Suppressor macrophage treated with lipopolysaccharide for 1 hour (primary cell): Measurements from ENCODE around the gene ZBED1.
"Not testable (repeated sequence)": the region's sequence is repeated elsewhere in the genome, so short reads cannot be mapped to it uniquely, and the experiment has no call there.

Source experiments
- DNase-seq, 3 donors: peaks; one replicate each; pipeline ENCODE4 v3.0.0-alpha.2; 2020 to 2022

ZBED1 gene

DNA sequence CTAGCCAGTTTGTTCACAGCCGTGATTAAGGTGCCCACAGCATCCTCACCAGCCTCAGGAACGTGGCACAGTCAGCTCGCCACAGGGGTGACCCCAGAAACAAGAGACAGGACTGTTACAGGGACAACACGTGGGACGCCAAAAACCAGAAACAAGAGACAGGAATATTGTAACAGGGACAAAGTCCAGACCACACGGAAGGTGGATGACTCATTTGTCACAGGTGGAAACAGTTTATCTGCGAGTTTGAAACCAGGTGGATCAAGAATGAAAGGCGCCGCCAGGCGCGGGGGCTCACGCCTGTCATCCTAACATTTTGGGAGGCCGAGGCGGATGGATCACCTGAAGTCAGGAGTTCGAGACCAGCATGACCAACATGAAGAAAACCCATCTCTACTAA lies 27.7 kb downstream of the ZBED1 start:
- DNase-seq: not testable (repeated sequence)

DNA sequence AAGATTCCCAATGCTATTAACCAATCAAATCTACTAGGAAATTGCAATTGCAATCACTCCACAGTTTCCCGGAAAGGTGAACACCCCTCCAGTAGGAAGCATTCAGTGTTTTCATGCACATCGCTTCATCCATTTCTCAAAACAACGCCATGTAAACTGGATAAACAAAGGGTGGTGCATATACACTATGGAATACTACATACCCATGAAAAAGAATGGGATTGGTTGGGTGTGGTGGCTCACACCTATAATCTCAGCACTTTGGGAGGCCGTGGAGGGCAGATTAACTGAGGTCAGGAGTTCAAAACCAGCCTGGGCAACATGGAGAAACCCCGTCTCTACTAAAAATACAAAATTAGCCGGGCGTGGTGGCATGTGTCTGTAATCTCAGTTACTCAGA lies 29.1 kb downstream of the ZBED1 start:
- DNase-seq: no peak

DNA sequence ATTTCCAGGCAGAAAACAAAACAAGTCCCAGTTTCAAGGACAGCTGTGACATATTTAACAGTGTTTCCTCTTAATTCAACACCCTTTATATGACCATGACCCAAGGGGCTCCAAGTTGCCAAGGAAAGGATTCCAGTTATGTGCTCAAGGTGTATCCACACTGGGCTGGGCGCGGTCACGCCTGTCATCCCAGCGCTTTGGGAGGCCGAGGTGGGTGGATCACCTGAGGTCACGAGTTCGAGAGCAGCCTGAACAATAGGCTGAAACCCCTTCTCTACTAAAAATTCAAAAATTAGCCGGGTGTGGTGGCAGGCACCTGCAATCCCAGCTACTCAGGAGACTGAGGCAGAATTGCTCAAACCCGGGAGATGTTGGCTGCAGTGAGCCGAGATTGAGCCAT lies 29.6 kb downstream of the ZBED1 start:
- DNase-seq: not testable (repeated sequence)

DNA sequence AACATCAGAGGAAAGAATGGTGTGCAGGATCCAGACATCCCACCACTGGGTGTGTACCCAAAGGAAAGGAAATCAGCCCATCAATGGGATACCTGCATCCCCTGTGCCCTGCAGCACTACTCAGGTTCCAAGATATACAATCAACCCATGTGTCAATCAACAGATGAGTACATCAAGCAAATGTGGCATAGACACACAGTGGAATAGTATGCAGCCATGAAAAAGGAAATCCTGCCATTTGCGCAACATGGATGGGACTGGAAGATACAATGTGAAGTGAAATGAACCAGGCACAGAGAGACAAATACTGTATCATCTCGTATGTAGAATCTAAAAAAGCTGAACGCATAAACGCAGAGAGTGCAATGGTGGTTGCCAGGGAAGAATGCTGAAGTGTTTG lies 30.9 kb downstream of the ZBED1 start:
- DNase-seq: not testable (repeated sequence)

DNA sequence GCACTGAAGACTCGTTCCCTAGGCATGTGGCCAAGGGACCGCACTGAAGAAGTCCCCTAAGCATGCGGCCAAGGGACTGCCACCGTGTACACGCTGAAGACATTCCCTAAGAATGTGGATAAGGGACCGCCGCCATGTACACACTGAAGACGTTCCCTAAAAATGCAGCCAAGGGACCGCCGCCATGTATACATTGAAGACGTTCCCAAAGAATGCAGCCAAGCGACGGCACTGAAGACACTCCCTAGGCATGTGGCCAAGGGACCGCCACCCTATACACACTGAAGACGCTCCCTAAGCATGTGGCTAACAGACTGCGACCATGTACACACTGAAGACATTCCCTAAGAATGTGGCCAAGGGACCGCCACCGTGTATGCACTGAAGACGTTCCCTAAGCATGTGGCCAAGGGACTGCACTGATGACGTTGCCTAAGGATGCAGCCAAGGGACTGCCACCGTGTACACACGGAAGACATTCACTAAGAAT lies 31.5 kb downstream of the ZBED1 start:
- no peak for DNase-seq

DNA sequence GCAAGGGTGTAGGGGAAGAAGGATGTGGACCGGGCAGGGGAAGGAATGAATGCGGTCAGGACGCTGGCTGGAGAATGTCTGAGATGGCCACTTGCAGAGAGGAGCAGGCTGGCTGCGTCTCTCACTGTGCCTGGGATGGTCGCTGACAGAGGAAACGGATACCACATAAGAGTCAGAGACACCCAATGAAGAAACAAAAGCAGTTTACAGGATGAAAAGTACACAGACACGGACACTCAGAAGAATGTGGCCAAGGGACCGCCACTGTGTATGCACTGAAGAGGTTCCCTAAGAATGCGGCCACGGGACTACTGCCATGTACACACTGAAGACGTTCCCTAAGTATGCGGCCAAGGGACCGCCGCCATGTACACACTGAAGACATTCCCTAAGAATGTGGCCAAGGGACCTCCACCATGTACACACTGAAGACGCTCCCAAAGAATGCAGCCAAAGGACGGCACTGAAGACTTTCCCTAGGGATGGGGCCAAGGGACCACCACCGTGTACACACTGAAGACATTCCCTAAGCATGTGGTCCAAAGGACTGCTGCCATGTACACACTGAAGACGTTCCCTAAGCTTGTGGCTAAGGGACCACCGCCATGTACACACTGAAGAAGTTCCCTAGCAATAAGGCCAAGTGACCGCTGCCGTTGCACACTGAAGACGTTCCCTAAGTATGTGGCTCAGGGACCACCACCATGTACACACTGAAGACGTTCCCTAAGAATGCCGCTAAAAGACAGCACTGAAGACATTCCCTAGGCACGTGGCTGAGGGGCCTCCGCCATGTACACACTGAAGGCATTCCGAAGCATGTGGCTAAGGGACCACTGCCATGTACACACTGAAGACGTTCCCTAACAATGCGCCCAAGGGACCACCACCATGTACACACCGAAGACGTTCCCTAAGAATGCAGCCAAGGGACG lies 32.2 kb downstream of the ZBED1 start:
- DNase-seq: no peak

DNA sequence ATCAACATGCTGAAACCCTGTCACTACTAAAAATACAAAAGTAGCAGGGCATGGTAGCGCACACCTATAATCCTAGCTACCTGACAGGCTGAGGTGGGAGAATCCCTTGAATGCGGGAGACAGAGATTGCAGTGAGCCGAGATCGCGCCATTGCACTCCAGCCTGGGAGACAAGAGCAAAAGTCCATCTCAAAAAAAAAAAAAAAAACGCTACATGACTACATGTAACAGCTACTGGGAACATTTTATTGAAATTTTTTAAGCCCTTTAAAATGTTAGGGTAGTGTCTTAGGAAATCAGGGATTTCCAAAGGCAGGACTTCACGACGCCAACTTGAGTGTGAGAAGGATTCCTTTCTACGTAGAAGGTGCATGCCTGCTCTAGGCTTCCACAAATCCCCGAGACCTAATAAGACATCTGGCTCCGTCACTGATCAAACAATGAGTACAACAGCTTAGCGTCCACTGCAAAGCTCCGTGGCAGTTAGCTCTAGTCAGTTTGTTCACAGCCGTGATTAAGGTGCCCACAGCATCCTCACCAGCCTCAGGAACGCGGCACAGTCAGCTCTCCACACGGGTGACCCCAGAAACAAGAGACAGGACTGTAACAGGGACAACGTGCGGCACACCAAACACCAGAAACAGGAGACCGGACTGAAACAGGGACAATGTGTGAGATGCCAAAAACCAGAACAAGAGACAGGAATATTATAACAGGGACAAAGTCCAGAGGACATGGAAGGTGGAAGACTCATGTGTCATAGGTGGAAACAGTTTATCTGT lies 33.7 kb downstream of the ZBED1 start:
- no peak for DNase-seq

DNA sequence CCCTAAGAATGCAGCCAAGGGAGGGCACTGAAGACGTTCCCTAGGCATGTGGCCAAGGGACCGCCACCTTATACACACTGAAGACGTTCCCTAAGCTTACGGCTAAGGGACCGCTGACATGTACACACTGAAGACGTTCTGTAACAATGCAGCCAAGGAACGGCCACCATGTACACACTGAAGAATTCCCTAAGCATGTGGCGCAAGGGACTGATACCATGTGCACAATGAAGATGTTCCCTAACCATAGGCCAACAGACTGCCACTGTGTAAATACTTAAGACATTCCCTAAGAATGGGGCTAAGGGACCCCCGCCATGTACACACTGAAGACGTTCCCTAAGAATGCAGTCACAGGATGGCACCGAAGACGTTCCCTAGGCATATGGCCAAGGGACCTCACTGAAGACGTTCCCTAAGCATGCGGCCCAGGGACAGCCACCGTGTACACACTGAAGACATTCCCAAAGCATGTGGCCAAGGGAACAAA lies 36.1 kb downstream of the ZBED1 start:
- DNase-seq: no peak

DNA sequence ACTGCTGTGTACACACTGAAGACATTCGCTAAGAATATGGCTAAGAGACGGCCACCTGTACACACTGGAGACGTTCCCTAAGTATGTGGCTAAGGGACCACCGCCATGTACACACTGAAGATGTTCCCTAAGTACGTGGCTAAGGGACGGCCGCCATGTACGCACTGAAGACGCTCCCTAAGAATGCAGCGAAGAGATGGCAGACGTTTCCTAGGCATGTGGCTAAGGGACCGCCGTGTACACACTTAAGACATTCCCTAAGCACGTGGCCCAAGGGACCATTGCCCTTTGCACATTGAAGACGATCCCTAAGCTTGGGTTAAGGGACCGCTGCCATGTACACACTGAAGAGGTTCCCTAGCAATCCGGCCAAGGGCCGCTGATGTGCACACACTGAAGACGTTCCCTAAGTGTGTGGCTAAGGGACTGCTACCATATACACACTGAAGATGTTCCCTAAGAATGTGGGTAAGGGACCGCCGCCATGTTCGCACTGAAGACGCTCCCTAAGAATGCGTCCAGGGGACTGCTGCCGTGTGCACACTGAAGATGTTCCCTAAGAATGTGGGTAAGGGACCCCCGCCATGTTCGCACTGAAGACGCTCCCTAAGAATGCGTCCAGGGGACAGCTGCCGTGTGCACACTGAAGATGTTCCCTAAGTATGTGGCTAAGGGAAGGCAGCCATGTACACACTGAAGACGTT lies 36.7 kb downstream of the ZBED1 start:
- DNase-seq: no peak

DNA sequence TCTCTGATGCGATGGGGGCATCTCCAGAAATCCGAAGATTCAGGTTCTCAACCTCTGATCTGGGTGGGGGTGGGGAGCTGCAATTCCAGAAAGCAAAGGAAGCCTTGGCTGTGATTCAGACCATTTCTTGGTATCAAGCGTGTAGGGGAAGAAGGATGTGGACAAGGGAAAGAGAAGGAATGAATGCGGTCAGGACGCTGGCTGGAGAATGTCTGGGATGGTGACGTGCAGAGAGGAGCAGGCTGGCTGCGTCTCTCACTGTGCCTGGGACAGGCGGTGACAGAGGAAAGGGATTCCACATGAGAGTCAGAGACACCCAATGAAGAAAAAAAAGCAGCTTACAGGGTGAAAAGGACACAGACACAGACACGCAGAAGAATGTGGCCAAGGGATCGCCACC lies 37.3 kb downstream of the ZBED1 start:
- not testable (repeated sequence) for DNase-seq

DNA sequence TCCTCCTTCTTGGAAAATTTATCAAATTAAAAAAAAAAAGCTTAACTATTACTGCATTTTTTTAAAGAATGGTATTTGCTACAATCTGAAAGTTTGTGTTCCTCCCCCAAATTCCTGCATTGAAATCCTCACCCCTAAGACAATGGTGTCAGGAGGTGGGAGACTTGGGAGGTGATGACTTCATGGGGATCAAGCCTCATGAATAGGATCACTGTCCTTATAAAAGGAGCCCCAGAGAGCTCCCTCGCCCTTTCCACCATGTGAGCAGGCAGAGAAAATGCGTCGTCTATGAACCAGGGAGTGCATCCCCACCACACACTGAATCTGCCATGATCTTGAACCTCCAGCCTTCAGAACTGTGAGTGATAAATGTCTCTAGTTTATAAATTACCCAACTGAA lies 38.0 kb downstream of the ZBED1 start:
- DNase-seq: no peak

DNA sequence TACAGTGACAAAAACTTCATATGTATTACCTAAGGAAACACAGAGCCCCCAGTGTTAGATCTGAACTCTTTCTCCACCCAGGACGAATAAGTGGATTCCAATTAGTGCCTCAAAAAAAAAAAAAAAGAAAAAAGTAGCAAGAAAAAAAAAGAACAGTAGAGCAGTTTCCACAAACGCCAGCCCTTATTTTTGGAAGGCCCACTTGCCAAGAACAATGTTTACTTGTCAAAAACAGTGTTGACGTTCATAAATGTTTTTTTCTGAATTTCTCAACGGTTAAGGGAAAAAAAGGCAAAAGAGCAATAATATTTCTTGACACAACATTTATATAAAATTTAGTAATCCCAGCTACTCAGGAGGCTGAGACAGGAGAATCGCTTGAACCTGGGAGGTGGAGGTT lies 38.7 kb downstream of the ZBED1 start:
- DNase-seq: no peak

DNA sequence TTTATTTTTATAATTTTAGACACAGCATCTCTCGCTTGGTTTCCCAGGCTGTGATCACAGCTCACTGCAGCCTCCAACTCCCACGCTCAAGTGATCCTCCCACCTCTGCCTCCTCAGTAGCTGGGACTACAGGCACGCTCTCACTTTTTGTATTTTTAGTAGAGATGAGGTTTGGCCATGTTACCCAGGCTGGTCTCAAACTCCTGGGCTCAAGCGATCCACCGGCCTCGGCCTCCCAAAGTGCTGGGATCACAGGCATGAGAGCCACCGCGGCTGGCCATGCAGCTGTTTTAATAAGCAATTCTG lies 39.1 kb downstream of the ZBED1 start:
- no peak for DNase-seq

DNA sequence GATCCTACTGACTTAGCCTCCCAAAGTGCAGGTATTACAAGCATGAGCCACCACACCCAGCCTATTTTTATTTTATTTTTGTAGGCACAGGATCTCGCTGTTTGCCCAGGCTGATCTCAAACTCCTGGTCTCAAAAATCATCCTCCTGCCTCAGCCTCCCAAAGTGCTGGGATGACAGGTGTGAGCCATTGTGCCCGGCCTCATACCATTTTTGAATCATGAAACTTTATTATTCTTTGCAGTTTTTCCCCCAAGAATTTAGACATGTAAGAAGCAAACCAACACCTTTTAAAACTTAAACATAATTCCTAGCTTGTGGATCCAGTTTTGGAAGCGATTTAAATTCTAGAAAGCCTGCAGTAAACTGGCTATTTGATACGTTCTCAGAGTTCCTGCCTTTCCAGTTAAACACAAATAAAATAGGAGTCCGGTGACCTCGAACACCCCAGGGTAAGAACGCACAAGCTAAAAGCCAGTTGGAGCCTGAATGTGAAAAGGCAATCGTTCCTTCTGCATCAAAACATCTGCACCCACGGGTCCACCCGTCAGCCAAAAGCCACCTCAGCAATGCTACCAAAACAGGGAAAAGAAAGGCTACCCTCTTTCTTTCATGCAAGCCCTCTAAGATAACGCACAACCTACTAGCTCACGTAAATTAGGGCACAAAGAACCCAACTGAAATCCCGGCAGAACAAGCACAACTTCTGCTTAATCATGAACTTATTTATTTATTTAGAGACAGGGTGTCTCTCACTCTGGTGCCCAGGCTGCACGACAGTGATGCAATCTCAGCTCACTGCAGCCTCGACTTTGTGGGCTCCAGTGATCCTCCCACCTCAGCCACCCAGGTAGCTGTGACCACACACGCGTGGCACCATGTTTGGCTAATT lies 39.7 kb downstream of the ZBED1 start:
- not testable (repeated sequence) for DNase-seq

DNA sequence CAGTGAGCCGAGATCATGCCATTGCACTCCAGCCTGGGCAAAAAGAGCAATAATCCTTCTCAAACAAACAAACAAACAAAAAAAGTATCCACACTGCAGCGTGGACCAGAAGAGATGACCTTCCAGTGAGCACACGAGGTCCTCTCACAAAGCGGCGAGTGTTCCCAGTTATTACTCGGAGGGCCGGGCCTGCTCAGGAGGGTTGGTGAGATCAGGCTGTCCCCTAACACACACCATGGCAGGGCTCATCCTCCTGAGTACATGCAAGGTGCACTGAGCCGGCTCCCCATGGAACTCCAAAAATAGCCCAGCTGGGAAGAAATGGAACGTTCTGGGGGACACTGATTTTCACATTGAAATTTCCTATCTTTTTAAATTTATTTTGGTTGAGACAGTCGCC lies 40.7 kb downstream of the ZBED1 start:
- DNase-seq: not testable (repeated sequence)

DNA sequence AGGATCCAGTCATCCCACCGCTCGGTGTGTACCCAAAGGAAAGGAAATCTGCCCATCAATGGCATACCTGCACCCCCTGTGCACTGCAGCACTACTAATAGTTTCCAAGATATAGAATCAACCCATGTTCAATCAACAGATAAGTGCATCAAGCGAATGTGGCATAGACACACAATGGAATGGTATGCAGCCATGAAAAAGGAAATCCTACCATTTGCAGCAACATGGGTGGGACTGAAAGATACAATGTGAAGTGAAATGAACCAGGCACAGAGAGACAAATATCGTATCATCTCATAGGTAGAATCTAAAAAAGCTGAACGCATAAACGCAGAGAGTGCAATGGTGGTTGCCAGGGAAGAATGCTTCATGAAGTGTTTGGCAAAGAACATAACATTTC lies 42.5 kb downstream of the ZBED1 start:
- no peak for DNase-seq

DNA sequence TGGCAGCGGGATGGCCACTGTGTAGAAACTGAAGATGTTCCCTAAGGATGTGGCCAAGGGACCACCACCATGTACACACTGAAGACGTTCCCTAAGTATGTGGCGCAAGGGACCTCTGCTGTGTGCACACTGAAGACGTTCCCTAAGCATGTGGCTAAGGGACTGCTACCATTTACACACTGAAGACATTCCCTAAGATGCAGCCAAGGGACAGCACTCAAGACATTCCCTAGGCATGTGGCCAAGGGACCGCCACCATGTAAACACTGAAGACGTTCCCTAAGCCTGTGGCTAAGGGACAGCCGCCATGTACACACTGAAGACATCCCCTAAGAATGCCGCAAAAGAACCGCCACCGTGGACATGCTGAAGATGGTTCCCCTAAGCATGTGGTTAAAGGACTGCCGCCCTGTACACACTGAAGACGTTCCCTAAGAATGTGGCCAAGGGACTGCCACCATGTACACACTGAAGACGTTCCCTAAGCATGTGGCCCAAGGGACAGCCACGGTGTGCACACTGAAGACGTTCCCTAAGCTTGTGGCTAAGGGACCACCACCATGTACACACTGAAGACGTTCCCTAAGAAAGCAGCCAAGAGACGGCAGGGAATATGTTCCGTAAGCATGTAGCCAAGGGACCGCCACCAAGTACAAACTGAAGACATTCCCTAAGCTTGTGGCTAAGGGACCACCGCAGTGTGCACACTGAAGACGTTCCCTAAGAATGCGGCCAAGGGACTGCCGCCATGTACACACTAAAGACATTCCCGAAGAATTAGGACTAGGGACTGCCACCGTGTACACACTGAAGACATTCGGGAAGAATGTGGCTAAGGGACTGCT lies 43.3 kb downstream of the ZBED1 start:
- DNase-seq: no peak

DNA sequence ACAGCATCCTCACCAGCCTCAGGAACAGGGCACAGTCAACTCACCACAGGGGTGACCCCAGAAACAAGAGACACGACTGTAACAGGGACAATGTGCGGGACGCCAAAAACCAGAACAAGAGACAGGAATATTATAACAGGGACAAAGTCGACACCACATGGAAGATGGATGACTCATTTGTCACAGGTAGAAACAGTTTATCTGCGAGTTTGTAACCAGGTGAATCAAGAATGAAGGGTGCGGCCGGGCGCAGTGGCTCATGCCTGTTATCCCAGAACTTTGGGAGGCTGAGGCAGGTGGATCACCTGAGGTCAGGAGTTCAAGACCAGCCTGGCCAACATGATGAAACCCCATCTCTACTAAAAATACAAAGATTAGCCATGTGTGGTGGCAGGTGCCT lies 44.7 kb downstream of the ZBED1 start:
- DNase-seq: not testable (repeated sequence)

DNA sequence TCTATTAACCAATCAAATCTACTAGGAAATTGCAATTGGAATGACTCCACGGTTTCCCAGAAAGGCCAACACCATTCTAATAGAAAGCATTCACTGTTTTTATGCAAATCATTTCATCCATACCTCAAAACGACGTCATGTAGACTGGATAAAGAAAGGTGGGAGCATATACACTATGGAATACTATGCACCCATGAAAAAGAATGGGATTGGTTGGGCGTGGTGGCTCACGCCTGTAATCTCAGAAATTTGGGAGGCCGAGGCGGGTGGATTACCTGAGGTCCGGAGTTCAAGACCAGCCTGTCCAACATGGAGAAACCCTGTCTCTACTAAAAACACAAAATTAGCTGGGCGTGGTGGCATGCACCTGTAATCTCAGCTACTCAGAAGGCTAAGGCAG lies 46.2 kb downstream of the ZBED1 start:
- DNase-seq: not testable (repeated sequence)

DNA sequence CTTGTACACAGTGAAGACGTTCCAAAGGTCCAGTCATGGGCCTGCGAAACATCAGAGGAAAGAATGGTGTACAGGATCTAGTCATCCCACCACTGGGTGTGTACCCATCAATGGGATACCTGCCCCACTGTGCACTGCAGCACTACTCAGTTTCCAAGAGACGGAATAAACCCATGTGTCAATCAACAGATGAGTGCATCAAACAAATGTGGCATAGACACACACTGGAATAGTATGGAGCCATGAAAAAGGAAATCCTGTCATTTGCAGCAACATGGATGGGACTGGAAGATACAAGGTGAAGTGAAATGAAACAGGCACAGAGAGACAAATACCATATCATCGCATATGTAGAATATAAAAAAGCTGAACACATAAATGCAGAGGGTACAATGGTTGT lies 48.0 kb downstream of the ZBED1 start:
- DNase-seq: no peak

DNA sequence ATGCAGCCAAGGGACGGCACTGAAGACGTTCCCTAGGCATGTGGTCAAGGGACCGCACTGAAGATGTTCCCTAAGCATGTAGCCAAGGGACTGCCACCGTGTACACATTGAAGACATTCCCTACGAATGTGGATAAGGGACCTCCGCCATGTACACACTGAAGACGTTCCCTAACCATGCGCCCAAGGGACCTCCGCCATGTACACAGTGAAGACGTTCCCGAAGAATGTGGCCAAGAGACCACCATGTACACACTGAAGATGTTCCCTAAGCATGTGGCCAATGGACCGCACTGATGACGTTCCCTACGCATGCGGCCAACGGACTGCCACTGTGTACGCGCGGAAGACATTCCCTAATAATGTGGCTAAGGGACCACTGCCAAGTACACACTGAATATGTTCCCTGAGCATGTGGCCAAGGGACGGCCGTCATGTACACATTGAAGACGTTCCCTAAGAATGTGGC lies 48.4 kb downstream of the ZBED1 start:
- no peak for DNase-seq
